ENCODE data around the gene CNTN1. TPM values are rescaled to one million over a fixed set of nuclear protein-coding genes. Genes with fewer than 3 reads are reported as not detected.

CNTN1 gene
- total RNA-seq, 3 donors from 2014 or later, result 0.38 to 6.9 (median 1.3) TPM

DNA sequence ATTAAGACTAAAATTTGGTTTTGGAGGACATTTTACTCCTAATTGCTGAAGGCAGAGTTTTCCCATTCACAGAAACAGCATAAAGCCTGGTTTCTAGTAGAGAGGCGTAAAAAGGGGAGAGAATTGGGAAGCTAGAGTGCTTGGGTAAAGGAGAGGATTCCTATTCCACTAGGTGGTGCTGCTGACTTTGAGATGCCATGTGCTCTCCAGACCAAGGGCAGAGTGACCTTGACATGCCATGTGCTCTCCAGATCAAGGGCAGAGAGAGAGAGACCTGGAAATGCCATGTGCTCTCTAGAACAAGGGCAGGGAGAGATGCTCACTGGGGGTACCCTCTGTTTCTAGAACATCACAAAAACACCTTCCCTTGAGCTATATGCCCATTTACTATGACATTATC is 319.7 kb downstream of the CNTN1 start:
- intact Hi-C loops (cut with DNase I, micrococcal nuclease), result no loop called here
- Histone ChIP-seq H3K4me3 (no peak overlapping the region), H3K9me3 (peaks cover 39% of the 10 kb centered on the region), H3K4me1 (ENCODE audit: low read depth) (no peaks in the 10 kb centered on the region), H3K36me3 (ENCODE audit: low read depth) (no peaks in the 10 kb centered on the region)
- DNase-seq (no peak), ATAC-seq (no peak)
- TF ChIP-seq, protein P1, sequence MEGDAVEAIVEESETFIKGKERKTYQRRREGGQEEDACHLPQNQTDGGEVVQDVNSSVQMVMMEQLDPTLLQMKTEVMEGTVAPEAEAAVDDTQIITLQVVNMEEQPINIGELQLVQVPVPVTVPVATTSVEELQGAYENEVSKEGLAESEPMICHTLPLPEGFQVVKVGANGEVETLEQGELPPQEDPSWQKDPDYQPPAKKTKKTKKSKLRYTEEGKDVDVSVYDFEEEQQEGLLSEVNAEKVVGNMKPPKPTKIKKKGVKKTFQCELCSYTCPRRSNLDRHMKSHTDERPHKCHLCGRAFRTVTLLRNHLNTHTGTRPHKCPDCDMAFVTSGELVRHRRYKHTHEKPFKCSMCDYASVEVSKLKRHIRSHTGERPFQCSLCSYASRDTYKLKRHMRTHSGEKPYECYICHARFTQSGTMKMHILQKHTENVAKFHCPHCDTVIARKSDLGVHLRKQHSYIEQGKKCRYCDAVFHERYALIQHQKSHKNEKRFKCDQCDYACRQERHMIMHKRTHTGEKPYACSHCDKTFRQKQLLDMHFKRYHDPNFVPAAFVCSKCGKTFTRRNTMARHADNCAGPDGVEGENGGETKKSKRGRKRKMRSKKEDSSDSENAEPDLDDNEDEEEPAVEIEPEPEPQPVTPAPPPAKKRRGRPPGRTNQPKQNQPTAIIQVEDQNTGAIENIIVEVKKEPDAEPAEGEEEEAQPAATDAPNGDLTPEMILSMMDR (IDR thresholded peaks at IDR 0.05), result no peak

- H3K9me3 ChIP-seq, result peaks cover 26% of the 10 kb centered on the region
- TF ChIP-seq, protein P1 (IDR thresholded peaks at IDR 0.05), result no peak
- no peaks in the 10 kb centered on the region for H3K4me1 ChIP-seq (ENCODE audit: low read depth)
- no peak overlapping the region for H3K4me3 ChIP-seq
- H3K36me3 ChIP-seq (ENCODE audit: low read depth), result no peaks in the 10 kb centered on the region
- intact Hi-C loops (cut with DNase I, micrococcal nuclease), result no loop called here
- DNase-seq (no peak), ATAC-seq (no peak)
These were observed 321.8 kb downstream of the CNTN1 start for GRCh38 chr12:41013881-41014642.

GRCh38 chr12:41014643-41015020 is 322.4 kb downstream of the CNTN1 start:
- TF ChIP-seq, protein P1 (IDR thresholded peaks at IDR 0.05), result no peak
- no peak for ATAC-seq
- no peaks in the 10 kb centered on the region for H3K36me3 ChIP-seq (ENCODE audit: low read depth)
- no peak for DNase-seq
- H3K4me1 ChIP-seq (ENCODE audit: low read depth), result no peaks in the 10 kb centered on the region
- H3K9me3 ChIP-seq, result peaks cover 22% of the 10 kb centered on the region
- H3K4me3 ChIP-seq, result no peak overlapping the region
- intact Hi-C loops (cut with DNase I, micrococcal nuclease), result no loop called here

DNA sequence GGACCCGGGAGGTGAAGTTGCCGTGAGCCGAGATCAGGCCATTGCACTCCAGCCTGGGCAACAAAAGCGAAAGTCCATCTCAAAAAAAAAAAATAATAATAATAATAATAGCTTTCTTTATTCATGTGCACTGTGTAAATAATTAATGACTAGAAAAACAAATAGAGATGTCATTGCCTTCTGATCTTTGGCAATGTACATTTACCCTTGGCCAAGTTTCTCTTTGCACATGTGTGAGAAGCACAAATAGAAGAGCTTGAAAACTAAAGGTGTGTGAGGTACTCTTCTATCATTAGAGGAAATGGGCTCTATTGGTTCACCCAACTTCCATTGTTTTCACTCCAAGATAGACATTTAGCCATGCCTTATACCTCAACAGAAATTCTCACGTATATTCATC is 325.8 kb downstream of the CNTN1 start:
- Histone ChIP-seq H3K36me3 (ENCODE audit: low read depth) (no peaks in the 10 kb centered on the region), H3K9me3 (no peaks in the 10 kb centered on the region), H3K4me1 (ENCODE audit: low read depth) (no peaks in the 10 kb centered on the region), H3K4me3 (no peak overlapping the region)
- no peak for ATAC-seq
- intact Hi-C loops (cut with DNase I, micrococcal nuclease), result no loop called here
- TF ChIP-seq, protein P1 (IDR thresholded peaks at IDR 0.05), result no peak
- no peak for DNase-seq

DNA sequence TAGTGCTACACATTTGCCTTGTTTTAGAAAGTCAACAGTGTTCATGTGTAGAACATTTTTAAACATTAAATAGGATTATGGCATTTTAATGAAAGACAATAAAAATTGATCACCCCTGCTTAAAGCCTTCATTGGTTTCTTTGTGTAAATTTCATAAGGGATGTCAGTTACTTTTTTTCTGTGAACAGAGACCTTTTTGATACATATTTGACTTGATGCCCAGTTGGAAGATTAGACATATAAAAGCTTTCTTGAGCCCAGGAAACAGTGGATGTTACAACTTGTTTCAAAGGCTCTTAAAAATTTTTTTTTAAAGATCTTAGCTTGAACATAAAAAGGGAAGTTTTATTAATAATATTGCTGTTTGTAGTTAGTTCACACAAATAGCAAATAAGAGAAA is 327.2 kb downstream of the CNTN1 start:
- H3K4me1 ChIP-seq (ENCODE audit: low read depth), result no peaks in the 10 kb centered on the region
- no peaks in the 10 kb centered on the region for H3K36me3 ChIP-seq (ENCODE audit: low read depth)
- TF ChIP-seq, protein P1 (IDR thresholded peaks at IDR 0.05), result no peak
- DNase-seq, result no peak
- intact Hi-C loops (cut with DNase I, micrococcal nuclease), result no loop called here
- H3K4me3 ChIP-seq, result no peak overlapping the region
- ATAC-seq, result no peak
- H3K9me3 ChIP-seq, result no peaks in the 10 kb centered on the region
